Brain pericyte (primary cell): ENCODE data around the gene SMPDL3B.

Experiments
- DNase-seq: peaks from one replicate; pipeline ENCODE4 v3.0.0-alpha.2; 2012; ENCODE audit warnings: low read depth, low spot score

The SMPDL3B gene

GRCh38 chr1:27940297-27940696 is 5.5 kb downstream of the SMPDL3B start:
- DNase-seq: no peak

- DNase-seq: no peak
Observed at GRCh38 chr1:27940870-27941560, 6.2 kb downstream of the SMPDL3B start.

- no peak for DNase-seq
Observed at GRCh38 chr1:27941671-27942540, 7.1 kb downstream of the SMPDL3B start.

GRCh38 chr1:27945020-27945419 is 10.2 kb downstream of the SMPDL3B start:
- DNase-seq: no peak

GRCh38 chr1:27949027-27949426 is 14.2 kb downstream of the SMPDL3B start:
- DNase-seq: no peak

GRCh38 chr1:27951396-27951795 is 16.6 kb downstream of the SMPDL3B start:
- DNase-seq: no peak

GRCh38 chr1:27952147-27952546 is 17.3 kb downstream of the SMPDL3B start:
- no peak for DNase-seq

GRCh38 chr1:27954186-27954585 is 19.4 kb downstream of the SMPDL3B start:
- no peak for DNase-seq

GRCh38 chr1:27955076-27955475 is 20.3 kb downstream of the SMPDL3B start:
- DNase-seq: no peak

- no peak for DNase-seq
Observed at GRCh38 chr1:27956761-27957160, 22.0 kb downstream of the SMPDL3B start.

- no peak for DNase-seq
Observed at GRCh38 chr1:27957655-27958054, 22.9 kb downstream of the SMPDL3B start.

- DNase-seq: no peak
Observed at GRCh38 chr1:27958513-27958912, 23.7 kb downstream of the SMPDL3B start.

- no peak for DNase-seq
Observed at GRCh38 chr1:27959792-27960603, 25.2 kb downstream of the SMPDL3B start, which contains the start of gene XKR8. XKR8 (plus strand) TSS chr1:27959973; CDS start chr1:27960070, 97 bp downstream.

GRCh38 chr1:27960762-27961645 is 26.2 kb downstream of the SMPDL3B start:
- DNase-seq: no peak

- no peak for DNase-seq
Observed at GRCh38 chr1:27961646-27962221, 26.9 kb downstream of the SMPDL3B start.

- no peak for DNase-seq
Observed at GRCh38 chr1:27963393-27963792, 28.6 kb downstream of the SMPDL3B start.

GRCh38 chr1:27966402-27967105 is 31.8 kb downstream of the SMPDL3B start:
- DNase-seq: no peak

- DNase-seq: no peak
Observed at GRCh38 chr1:27967106-27967883, 32.5 kb downstream of the SMPDL3B start.

- no peak for DNase-seq
Observed at GRCh38 chr1:27967884-27968466, 33.2 kb downstream of the SMPDL3B start.
